Activated CD8-positive, alpha-beta T cell treated with anti-CD3 and anti-CD28 coated beads, Interleukin-2, amount 10 ng/mL, durations not matched to agents 7 days and 5 days (primary cell): ENCODE measurements around the gene KRTAP5-7. TPM values are rescaled to one million over a fixed set of nuclear protein-coding genes. Genes with fewer than 3 reads are reported as not detected.
"Not testable (repeated sequence)": the region's sequence is repeated elsewhere in the genome, so short reads cannot be mapped to it uniquely, and the experiment has no call there.

ENCODE experiments used
- ATAC-seq: fragments of 150-1000 bp; cut with Tn5 transposase; one replicate; pipeline ENCODE4 v1.10.0; 2021; ENCODE audit warnings: moderate library complexity
- CTCF ChIA-PET: fragments of 350-600 bp; sonication (Branson Sonifier 250); formaldehyde crosslinking; loops from one replicate; lab custom pipeline; 2021; ENCODE audit warnings: antibody characterized with exemption; lab: Charles Lee
- POLR2A ChIA-PET: fragments of 350-600 bp; sonication (Branson Sonifier 250); formaldehyde crosslinking; loops from one replicate; lab custom pipeline; 2021; ENCODE audit warnings: antibody characterized with exemption; lab: Charles Lee
- DNase-seq: peaks from one replicate; pipeline ENCODE4 v3.0.0-alpha.2; 2020
- H3K27ac Mint-ChIP-seq: one replicate; pipeline ENCODE4 v1.8.0; 2021; ENCODE audit warnings: mild to moderate bottlenecking, mixed read lengths
- H3K27me3 Mint-ChIP-seq: one replicate; pipeline ENCODE4 v1.8.0; 2021; ENCODE audit warnings: low read depth, mixed read lengths
- H3K36me3 Mint-ChIP-seq: one replicate; pipeline ENCODE4 v1.8.0; 2021; ENCODE audit warnings: low read depth, mixed read lengths
- H3K4me1 Mint-ChIP-seq: one replicate; pipeline ENCODE4 v1.8.0; 2021; ENCODE audit warnings: low read depth, mixed read lengths
- H3K4me3 Mint-ChIP-seq: one replicate; pipeline ENCODE4 v1.8.0; 2021; ENCODE audit warnings: mild to moderate bottlenecking, mixed read lengths
- H3K9me3 Mint-ChIP-seq: one replicate; pipeline ENCODE4 v1.8.0; 2022; ENCODE audit warnings: mixed read lengths; ENCODE audit not compliant: insufficient read depth
- total RNA-seq, 2 experiments: library from RNA; stranded (reverse); gene quantifications; one replicate each; pipeline ENCODE4 v1.2.3, GENCODE V29; 2021

KRTAP5-7 gene
- total RNA-seq, 2 experiments from 2014 or later, result not detected

- Mint-ChIP-seq H3K4me3 (no peak overlapping the region), H3K27ac (no peak overlapping the region), H3K9me3 (no peaks in the 10 kb centered on the region), H3K36me3 (no peaks in the 10 kb centered on the region), H3K27me3 (peaks cover 14% of the 10 kb centered on the region), H3K4me1 (no peaks in the 10 kb centered on the region)
- CTCF ChIA-PET, result no interaction called here
- no peak for ATAC-seq
- no peak for DNase-seq
- POLR2A ChIA-PET, result no interaction called here
These were observed 29.0 kb downstream of the KRTAP5-7 start for GRCh38 chr11:71556018-71556417.

- peaks cover 21% of the 10 kb centered on the region for H3K27me3 Mint-ChIP-seq
- no peaks in the 10 kb centered on the region for H3K4me1 Mint-ChIP-seq
- no peaks in the 10 kb centered on the region for H3K9me3 Mint-ChIP-seq
- ATAC-seq (no peak), DNase-seq (no peak)
- H3K36me3 Mint-ChIP-seq, result no peaks in the 10 kb centered on the region
- no peak overlapping the region for H3K4me3 Mint-ChIP-seq
- CTCF ChIA-PET, result no interaction called here
- POLR2A ChIA-PET, result no interaction called here
- no peak overlapping the region for H3K27ac Mint-ChIP-seq
These were observed 30.2 kb downstream of the KRTAP5-7 start for GRCh38 chr11:71557257-71557656.

DNA sequence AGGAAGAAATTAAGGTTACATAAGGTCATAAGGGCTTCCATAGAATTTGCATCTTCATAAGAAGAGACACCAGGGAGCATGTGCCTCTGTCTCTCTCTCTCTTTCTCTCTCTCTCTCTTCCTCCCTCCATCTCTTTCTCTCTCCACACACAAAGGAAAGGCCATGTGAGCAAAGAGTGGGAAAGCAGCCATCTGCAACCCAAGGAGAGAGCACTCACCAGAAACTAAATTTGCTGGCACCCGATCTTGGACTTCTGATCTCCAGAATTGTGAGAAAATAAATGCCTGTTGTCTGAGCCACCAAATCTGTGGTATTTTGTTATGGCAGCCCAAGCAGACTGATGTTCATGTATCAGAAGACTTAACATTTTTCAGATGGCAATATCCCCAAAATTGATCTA is 31.9 kb downstream of the KRTAP5-7 start:
- CTCF ChIA-PET, result interaction anchor here (0.6 kb wide), 1 partner anchor 1109 kb away, joined by 3 read pairs; no protein-coding TSS in a partner anchor
- H3K4me1 Mint-ChIP-seq, result no peaks in the 10 kb centered on the region
- no peak overlapping the region for H3K27ac Mint-ChIP-seq
- peaks cover 31% of the 10 kb centered on the region for H3K27me3 Mint-ChIP-seq
- ATAC-seq, result no peak
- H3K4me3 Mint-ChIP-seq, result no peak overlapping the region
- POLR2A ChIA-PET, result no interaction called here
- no peak for DNase-seq
- H3K9me3 Mint-ChIP-seq, result no peaks in the 10 kb centered on the region
- H3K36me3 Mint-ChIP-seq, result no peaks in the 10 kb centered on the region

DNA sequence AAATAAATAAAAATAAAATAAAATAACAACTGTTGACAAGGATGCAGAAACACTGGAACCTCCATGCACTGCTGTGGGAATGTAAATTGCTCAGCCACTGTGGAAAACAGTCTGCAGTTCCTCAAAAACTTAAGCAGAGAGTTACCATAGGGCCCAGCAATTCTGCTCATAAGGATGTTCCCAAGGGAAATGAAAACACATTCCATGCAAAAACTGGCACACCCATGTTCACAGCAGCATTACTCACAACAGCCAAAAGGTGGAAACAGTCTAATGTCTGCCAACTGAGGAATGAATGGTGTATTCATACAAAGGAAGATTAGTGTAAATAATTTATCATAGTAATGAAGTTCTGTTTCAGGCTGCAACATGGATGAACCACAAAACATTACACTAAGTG is 35.1 kb downstream of the KRTAP5-7 start:
- H3K27me3 Mint-ChIP-seq, result peaks cover 36% of the 10 kb centered on the region
- H3K9me3 Mint-ChIP-seq, result no peaks in the 10 kb centered on the region
- H3K4me3 Mint-ChIP-seq, result no peak overlapping the region
- ChIA-PET CTCF (no interaction called here), POLR2A (no interaction called here)
- no peak for ATAC-seq
- H3K36me3 Mint-ChIP-seq, result no peaks in the 10 kb centered on the region
- no peaks in the 10 kb centered on the region for H3K4me1 Mint-ChIP-seq
- DNase-seq, result no peak
- H3K27ac Mint-ChIP-seq, result no peak overlapping the region

GRCh38 chr11:71563406-71563805 is 36.3 kb downstream of the KRTAP5-7 start:
- ChIA-PET POLR2A (no interaction called here), CTCF (no interaction called here)
- Mint-ChIP-seq H3K4me1 (no peaks in the 10 kb centered on the region), H3K9me3 (no peaks in the 10 kb centered on the region), H3K4me3 (no peak overlapping the region), H3K36me3 (no peaks in the 10 kb centered on the region), H3K27me3 (peaks cover 28% of the 10 kb centered on the region), H3K27ac (no peak overlapping the region)
- peak; percentile 33 for DNase-seq
- no peak for ATAC-seq

DNA sequence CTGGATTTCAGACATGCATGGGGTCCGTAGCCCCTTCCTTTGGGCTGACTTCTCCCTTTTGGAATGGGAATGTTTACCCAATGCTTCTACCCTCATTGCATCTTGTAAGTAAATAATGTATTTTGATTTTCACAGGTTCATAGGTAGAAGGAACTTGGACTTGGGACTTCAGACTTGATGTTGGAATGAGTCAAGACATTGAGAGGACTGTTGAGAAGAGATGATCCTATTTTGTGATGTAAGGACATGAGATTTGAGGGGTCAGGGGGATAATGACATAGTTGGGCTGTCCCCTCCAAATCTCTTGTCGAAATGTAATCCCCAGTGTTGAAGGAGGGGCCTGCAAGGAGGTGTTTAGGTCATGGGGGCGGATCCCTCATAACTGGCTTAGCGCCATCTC is 37.4 kb downstream of the KRTAP5-7 start:
- CTCF ChIA-PET, result no interaction called here

DNA sequence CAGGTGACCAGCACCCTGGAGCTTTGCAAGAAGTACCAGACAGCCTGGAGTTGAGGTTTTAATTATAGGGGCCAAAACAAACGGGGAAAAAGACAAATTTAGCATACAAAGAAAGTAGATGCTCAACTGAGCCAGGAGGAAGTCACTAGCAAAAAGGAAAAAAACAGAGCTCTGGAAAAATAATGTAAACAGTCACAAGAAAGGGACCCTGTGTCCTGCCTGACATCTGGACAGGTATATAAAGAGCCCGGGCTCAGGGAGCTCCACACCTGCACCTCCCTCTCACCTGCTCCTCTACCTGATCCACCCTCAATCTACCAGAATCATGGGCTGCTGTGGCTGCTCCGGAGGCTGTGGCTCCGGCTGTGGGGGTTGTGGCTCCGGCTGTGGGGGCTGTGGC is 38.2 kb downstream of the KRTAP5-7 start, which contains the start of gene KRTAP5-10:
Gene KRTAP5-10, plus strand, starts transcription at position 301 of the 400 bp plus-strand sequence. Its CDS starts 25 bp downstream, at position 326.
- ChIA-PET POLR2A (no interaction called here), CTCF (no interaction called here)
- no peak for DNase-seq
- H3K4me3 Mint-ChIP-seq, result no peak within 1 kb of the TSS
- H3K36me3 Mint-ChIP-seq, result no peaks in the 10 kb centered on the region
- no peaks in the 10 kb centered on the region for H3K4me1 Mint-ChIP-seq
- peaks cover 28% of the 10 kb centered on the region for H3K27me3 Mint-ChIP-seq
- H3K27ac Mint-ChIP-seq, result no peak within 1 kb of the TSS
- no peak for ATAC-seq
- H3K9me3 Mint-ChIP-seq, result no peaks in the 10 kb centered on the region

More for the DNA sequence above, 37.4 kb downstream of the KRTAP5-7 start:
- Mint-ChIP-seq H3K36me3 (no peaks in the 10 kb centered on the region), H3K9me3 (no peaks in the 10 kb centered on the region), H3K27me3 (peaks cover 28% of the 10 kb centered on the region), H3K4me1 (no peaks in the 10 kb centered on the region), H3K27ac (no peak overlapping the region), H3K4me3 (no peak overlapping the region)
- DNase-seq, result no peak
- POLR2A ChIA-PET, result no interaction called here
- ATAC-seq, result no peak

DNA sequence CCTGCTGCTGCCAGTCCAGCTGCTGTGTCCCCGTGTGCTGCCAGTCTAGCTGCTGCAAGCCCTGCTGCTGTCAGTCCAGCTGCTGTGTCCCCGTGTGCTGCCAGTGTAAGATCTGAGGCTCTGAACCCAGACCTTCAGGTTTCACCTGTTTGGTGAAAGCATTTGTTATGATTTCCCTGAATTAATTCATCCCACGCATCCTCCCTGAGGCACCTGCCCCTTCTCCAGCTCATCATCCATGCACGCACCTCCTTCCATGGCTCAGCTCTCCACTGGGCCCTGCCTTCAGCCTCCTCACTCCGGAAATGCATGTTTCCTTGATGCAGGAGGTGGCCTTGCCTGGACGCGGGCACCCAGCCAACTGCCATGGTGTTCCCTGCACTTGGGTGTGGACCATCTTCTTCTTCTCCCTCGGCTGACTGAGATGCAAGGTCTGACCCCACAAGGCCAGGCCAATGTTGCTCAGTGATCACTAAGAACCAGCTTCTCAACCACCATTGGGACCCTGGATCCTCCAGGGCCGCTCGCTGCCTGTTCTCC is 39.1 kb downstream of the KRTAP5-7 start:
- Mint-ChIP-seq H3K36me3 (no peaks in the 10 kb centered on the region), H3K4me3 (no peak overlapping the region), H3K27ac (no peak overlapping the region), H3K27me3 (peaks cover 21% of the 10 kb centered on the region), H3K4me1 (no peaks in the 10 kb centered on the region), H3K9me3 (no peaks in the 10 kb centered on the region)
- DNase-seq (no peak), ATAC-seq (no peak)
- CTCF ChIA-PET, result no interaction called here
- POLR2A ChIA-PET, result no interaction called here

- H3K4me1 Mint-ChIP-seq, ATAC-seq, POLR2A ChIA-PET, H3K9me3 Mint-ChIP-seq, H3K36me3 Mint-ChIP-seq, H3K4me3 Mint-ChIP-seq, H3K27ac Mint-ChIP-seq, DNase-seq, CTCF ChIA-PET: not testable (repeated sequence)
- H3K27me3 Mint-ChIP-seq, result peaks cover 15% of the 10 kb centered on the region
These were observed 39.8 kb downstream of the KRTAP5-7 start for GRCh38 chr11:71566626-71567599.

- H3K27ac Mint-ChIP-seq, H3K4me3 Mint-ChIP-seq, POLR2A ChIA-PET, DNase-seq, H3K36me3 Mint-ChIP-seq, CTCF ChIA-PET, H3K9me3 Mint-ChIP-seq, ATAC-seq, H3K4me1 Mint-ChIP-seq: not testable (repeated sequence)
- H3K27me3 Mint-ChIP-seq, result peaks cover 15% of the 10 kb centered on the region
These were observed 40.6 kb downstream of the KRTAP5-7 start for GRCh38 chr11:71567633-71568032.

DNA sequence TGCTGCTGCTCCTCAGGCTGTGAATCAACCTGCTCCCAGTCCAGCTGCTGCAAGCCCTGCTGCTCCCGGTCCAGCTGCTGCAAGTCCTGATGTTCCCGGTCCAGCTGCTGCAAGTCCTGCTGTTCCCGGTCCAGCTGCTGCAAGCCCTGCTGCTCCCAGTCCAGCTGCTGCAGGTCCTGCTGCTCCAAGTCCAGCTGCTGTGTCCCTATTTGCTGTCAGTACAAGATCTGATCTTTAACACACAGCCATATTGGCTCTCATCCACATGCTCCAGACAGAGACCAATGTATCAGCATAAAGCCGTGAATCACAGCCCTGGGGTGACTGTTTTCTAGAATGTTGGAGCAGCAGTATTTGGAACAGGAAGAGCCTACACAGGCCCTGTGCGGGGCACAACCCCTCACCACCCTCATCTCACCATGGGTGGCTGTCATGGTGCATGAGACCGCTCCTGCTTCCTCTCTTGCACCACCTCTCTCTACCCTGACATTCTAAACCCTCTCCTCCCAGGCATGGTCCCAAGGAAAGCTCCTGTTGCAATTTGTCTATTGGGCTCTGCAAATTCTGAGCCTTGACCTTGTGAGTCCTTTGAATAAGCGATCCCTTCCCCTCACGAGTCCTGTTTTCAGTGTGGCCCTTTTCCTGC is 41.8 kb downstream of the KRTAP5-7 start:
- no peak for ATAC-seq
- Mint-ChIP-seq H3K4me3 (no peak overlapping the region), H3K9me3 (no peaks in the 10 kb centered on the region), H3K27ac (no peak overlapping the region), H3K36me3 (no peaks in the 10 kb centered on the region), H3K27me3 (peaks cover 6% of the 10 kb centered on the region), H3K4me1 (no peaks in the 10 kb centered on the region)
- no peak for DNase-seq
- ChIA-PET POLR2A (no interaction called here), CTCF (no interaction called here)
